Upper lobe of left lung (tissue), 6 donors: ENCODE measurements around the gene NBDY. TPM values are rescaled to one million over a fixed set of nuclear protein-coding genes. Genes with fewer than 3 reads are reported as not detected.
"Not testable (repeated sequence)": the region's sequence is repeated elsewhere in the genome, so short reads cannot be mapped to it uniquely, and the experiment has no call there.

Experiments
- ATAC-seq, 2 donors: fragments of 200-7000 bp; cut with Tn5 transposase; one replicate each; pipeline ENCODE4 v1.9.1; 2022; ENCODE audit warnings: mild to moderate bottlenecking in 2 of 2, moderate library complexity in 2 of 2; ENCODE audit not compliant: low FRiP score in 2 of 2
- DNase-seq, 2 donors: peaks; one replicate each; pipeline ENCODE4 v3.0.0-alpha.2; 2019 to 2020
- H3K27ac ChIP-seq, 4 donors: fragments of 200-600 bp; sonication (generic); one replicate each; pipeline ENCODE4 v1.5.1; 2016 to 2019
- H3K27me3 ChIP-seq, 4 donors: fragments of 200-600 bp; sonication (generic); one replicate each; pipeline ENCODE4 v1.5.1; 2017 to 2019
- H3K36me3 ChIP-seq, 4 donors: fragments of 200-600 bp; sonication (generic); one replicate each; pipeline ENCODE4 v1.5.1; 2016 to 2019
- H3K4me1 ChIP-seq, 4 donors: fragments of 200-600 bp; sonication (generic); one replicate each; pipeline ENCODE4 v1.5.1; 2018 to 2019
- H3K4me3 ChIP-seq, 4 donors: fragments of 200-600 bp; sonication (generic); one replicate each; pipeline ENCODE4 v1.5.1; 2017 to 2019; ENCODE audit warnings: mild to moderate bottlenecking in 2 of 4, moderate library complexity in 1 of 4
- H3K9me3 ChIP-seq, 4 donors: fragments of 200-600 bp; sonication (generic); one replicate each; pipeline ENCODE4 v1.5.1; 2018 to 2019
- CTCF ChIP-seq, 6 experiments: fragments of 450-650 bp in 4 of 6; fragments of 200-600 bp in 2 of 6; sonication (generic) in 2 of 6; IDR thresholded peaks; one replicate each; pipeline ENCODE4 v1.5.1; 2016 to 2019; ENCODE audit warnings: antibody characterized with exemption in 6 of 6
- EP300 ChIP-seq, 4 donors: sonication (generic); formaldehyde crosslinking; IDR thresholded peaks; one replicate each; pipeline ENCODE4 v1.5.1; 2017; ENCODE audit warnings: antibody characterized with exemption in 4 of 4, control low read depth in 2 of 4
- POLR2A ChIP-seq, 4 donors: fragments of 450-650 bp; IDR thresholded peaks; one replicate each; pipeline ENCODE4 v1.5.1; 2016 to 2017; ENCODE audit warnings: antibody characterized with exemption in 4 of 4, mild to moderate bottlenecking in 2 of 4
- POLR2AphosphoS5 ChIP-seq, 2 donors: sonication (generic); formaldehyde crosslinking; IDR thresholded peaks; one replicate each; pipeline ENCODE4 v1.5.1; 2017; ENCODE audit warnings: antibody characterized with exemption in 2 of 2
- WGBS, 2 donors: methylation state at CpG; one replicate each; pipeline ENCODE4 v1.1.5; 2017 to 2018; 5-methylcytosine and 5-hydroxymethylcytosine counted together
- total RNA-seq, 6 donors: library from RNA; depleted of rRNA in 4 of 6; stranded (reverse); fragments of >200 nt in 4 of 6; gene quantifications; one replicate each; pipeline versions ENCODE4 v1.1.0 to v1.2.1, GENCODE V29; 2016 to 2021
- donor health status: DM: no; HTN: no; CAD: no; lungs with moderate emphysema.
- donor health status: DM: no; HTN: yes; CAD: no; lungs with severe emphysema.

Gene NBDY
- total RNA-seq, 6 donors from 2014 or later: 9.4 to 34.2 (median 14.4) TPM

DNA sequence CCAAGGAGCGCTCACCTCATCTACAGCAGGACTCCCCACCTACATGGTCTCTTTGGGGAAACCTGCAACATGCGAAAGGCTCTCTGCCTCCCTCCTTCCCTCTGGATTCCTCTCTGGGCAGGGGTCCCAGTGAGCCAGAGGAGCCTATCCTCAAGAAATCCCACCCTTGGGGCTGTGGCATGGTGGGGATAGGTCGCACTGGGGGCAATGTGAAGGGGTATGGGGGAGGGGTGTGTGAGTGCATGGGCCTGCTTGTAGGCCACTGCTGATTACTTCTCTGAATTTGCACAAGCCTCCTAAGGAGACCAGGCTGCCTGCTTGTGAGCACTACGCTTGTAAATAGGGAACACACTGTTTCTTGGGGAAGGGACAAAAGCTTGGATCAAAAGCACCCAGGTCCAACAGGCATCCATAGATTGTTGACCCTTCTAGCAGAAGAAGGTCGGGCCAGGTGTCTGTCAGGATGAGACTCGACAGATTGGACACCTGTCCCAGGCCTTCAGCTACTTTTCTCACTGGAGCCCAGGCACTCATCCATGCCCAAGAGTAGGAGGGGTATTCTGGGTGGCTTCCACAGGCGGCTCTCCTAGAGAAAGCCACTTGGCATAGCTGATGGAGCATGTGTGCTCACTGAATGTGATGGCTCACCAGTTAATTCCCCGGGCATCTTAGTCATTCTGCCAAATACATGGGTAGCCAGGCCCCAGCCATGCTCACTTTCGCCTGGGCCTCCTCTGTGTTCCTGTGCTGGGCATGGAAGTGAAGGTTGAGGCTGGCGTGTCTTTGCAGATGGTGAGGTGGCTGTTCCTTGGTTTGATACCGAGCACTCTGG lies 75.0 kb downstream of the NBDY start:
- no peak for TF ChIP-seq CTCF (IDR thresholded peaks at IDR 0.05)
- no peak for TF ChIP-seq POLR2AphosphoS5 (IDR thresholded peaks at IDR 0.05)
- TF ChIP-seq POLR2A (IDR thresholded peaks at IDR 0.05): no peak
- no peak for TF ChIP-seq EP300 (IDR thresholded peaks at IDR 0.05)
- WGBS, 2 donors: 75 to 85% methylated on average over 4 to 11 of the region's 11 CpGs
- no peak for ATAC-seq
- DNase-seq: no peak
- Histone ChIP-seq H3K27me3 (no peaks in the 10 kb centered on the region), H3K4me1 (peaks cover 0 to 7% (median 0%) of the 10 kb centered on the region in 4 donors), H3K9me3 (no peaks in the 10 kb centered on the region), H3K27ac (peak overlapping the region in 2 of 4 donors; percentile 37 to 79), H3K4me3 (no peak overlapping the region), H3K36me3 (no peaks in the 10 kb centered on the region)

DNA sequence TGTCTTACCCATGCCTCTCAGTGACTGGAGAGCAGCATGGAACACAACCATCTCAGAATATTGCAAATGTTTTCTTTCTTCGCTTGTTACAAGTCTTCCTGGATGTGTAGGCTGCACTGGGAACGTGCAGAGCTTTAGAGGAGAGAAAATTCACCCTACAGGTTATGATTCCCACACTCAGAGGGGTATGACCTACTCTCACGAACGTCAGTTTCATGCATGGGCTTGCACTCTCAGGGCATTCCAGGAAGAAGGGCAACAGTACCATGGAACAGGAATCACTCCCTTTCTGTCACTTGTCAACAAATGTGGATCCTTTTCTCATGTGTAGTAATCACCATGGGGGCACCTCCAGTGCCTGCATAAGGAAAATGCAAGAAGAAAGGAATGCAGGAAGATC lies 75.8 kb downstream of the NBDY start:
- DNase-seq (no peak), ATAC-seq (no peak)

DNA sequence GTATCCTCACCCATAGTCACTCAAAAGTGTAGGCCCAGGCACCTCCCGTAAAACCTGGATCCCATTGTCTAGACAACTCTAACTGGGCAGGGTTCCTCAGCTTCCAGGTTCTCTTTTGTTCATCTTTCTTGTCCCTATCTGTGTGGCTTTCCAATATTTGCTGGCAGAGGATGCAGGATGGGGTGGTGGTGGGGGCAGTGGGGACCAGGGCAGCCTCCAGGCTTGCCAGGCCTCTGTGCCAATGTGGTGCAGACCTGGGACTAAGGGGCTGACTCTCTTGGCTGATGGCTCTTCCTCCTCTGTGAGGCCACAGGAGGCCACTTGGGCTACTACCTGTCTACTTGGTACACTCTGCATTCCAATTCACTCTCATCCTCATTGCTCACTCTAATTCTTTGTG lies 76.4 kb downstream of the NBDY start:
- TF ChIP-seq POLR2A (IDR thresholded peaks at IDR 0.05) (no peak), POLR2AphosphoS5 (IDR thresholded peaks at IDR 0.05) (no peak), EP300 (IDR thresholded peaks at IDR 0.05) (no peak), CTCF (IDR thresholded peaks at IDR 0.05) (no peak)
- Histone ChIP-seq H3K27ac (no peak overlapping the region), H3K4me3 (no peak overlapping the region), H3K4me1 (peaks cover 0 to 7% (median 0%) of the 10 kb centered on the region in 4 donors), H3K27me3 (no peaks in the 10 kb centered on the region), H3K36me3 (no peaks in the 10 kb centered on the region), H3K9me3 (no peaks in the 10 kb centered on the region)
- DNase-seq (no peak), ATAC-seq (no peak)
- WGBS, 2 donors: 100% methylated on average over 1 of the region's 1 CpG

More for the DNA sequence above, 75.8 kb downstream of the NBDY start:
- TF ChIP-seq POLR2A (IDR thresholded peaks at IDR 0.05): no peak
- no peak for TF ChIP-seq CTCF (IDR thresholded peaks at IDR 0.05)
- no peak for TF ChIP-seq POLR2AphosphoS5 (IDR thresholded peaks at IDR 0.05)
- H3K36me3 ChIP-seq: no peaks in the 10 kb centered on the region
- H3K27ac ChIP-seq: no peak overlapping the region
- no peaks in the 10 kb centered on the region for H3K9me3 ChIP-seq
- H3K27me3 ChIP-seq: no peaks in the 10 kb centered on the region
- WGBS, 2 donors: 82 to 95% methylated on average over 4 of the region's 4 CpGs
- H3K4me1 ChIP-seq: peaks cover 0 to 7% (median 0%) of the 10 kb centered on the region in 4 donors
- no peak overlapping the region for H3K4me3 ChIP-seq

GRCh38 chrX:56806176-56806575 lies 77.1 kb downstream of the NBDY start:
- H3K9me3 ChIP-seq, ATAC-seq: not testable (repeated sequence)
- 84 to 91% methylated on average over 2 of the region's 2 CpGs for WGBS, 2 donors

DNA sequence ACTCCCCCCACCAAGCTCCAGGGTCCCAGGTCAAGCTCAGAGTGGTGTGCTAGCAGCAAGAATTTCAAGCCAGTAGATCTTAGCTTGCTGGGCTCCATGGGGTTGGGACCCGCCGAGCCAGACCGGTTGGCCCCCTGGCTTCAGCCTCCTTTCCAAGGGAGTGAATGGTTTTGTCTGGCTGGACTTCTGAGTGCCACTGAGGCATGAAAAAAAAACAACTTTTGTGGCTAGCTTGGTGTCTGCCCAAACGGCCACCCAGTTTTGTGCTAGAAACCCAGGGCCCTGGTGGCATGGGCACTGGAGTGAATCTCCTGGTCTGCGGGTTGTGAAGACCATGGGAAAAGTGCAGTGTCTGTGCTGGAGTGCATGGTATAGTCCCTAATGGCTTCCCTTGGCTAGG lies 82.6 kb downstream of the NBDY start:
- Histone ChIP-seq H3K27me3 (no peaks in the 10 kb centered on the region), H3K4me1 (peaks cover 0 to 18% (median 0%) of the 10 kb centered on the region in 4 donors), H3K9me3 (no peaks in the 10 kb centered on the region), H3K36me3 (no peaks in the 10 kb centered on the region), H3K27ac (no peak overlapping the region), H3K4me3 (no peak overlapping the region)
- WGBS, 2 donors: 89 to 100% methylated on average over 2 to 5 of the region's 5 CpGs
- no peak for TF ChIP-seq EP300 (IDR thresholded peaks at IDR 0.05)
- no peak for TF ChIP-seq POLR2AphosphoS5 (IDR thresholded peaks at IDR 0.05)
- TF ChIP-seq POLR2A (IDR thresholded peaks at IDR 0.05): no peak
- TF ChIP-seq CTCF (IDR thresholded peaks at IDR 0.05): no peak
- ATAC-seq: no peak
- no peak for DNase-seq

More at GRCh38 chrX:56806176-56806575, 77.1 kb downstream of the NBDY start:
- H3K27ac ChIP-seq, DNase-seq, H3K4me1 ChIP-seq, H3K4me3 ChIP-seq, H3K27me3 ChIP-seq, H3K36me3 ChIP-seq: not testable (repeated sequence)
